ENCODE results near the gene TGFBI.

TGFBI gene

GRCh38 chr5:136054142-136055019, 25.6 kb downstream of the TGFBI start:
- Histone ChIP-seq H2BK5ac (ENCODE audit: low read depth, low read length, poor library complexity) (no peak overlapping the region), H4K8ac (ENCODE audit: low read depth, low read length) (no peak overlapping the region), H3K4ac (ENCODE audit: low read depth, low read length) (no peak overlapping the region), H3K4me1 (ENCODE audit: control insufficient read depth in 1 of 2, insufficient read depth in 2 of 2, low read length in 2 of 2) (peaks cover 30 to 50% of the 10 kb centered on the region in 2 experiments), H3K9ac (ENCODE audit: low read length) (no peak overlapping the region), H3K9me3 (ENCODE audit: insufficient read depth, low read depth, low read length) (peaks cover 2% of the 10 kb centered on the region), H2AK5ac (ENCODE audit: low read length) (no peak overlapping the region), H3K18ac (ENCODE audit: low read length) (no peak overlapping the region), H2BK12ac (ENCODE audit: low read length) (no peak overlapping the region), H3K23ac (ENCODE audit: low read length) (no peak overlapping the region), H3K4me3 (ENCODE audit: low read depth, low read length) (no peak overlapping the region), H4K91ac (ENCODE audit: low read depth, low read length) (peak overlapping the region; percentile 41), H3K27ac (ENCODE audit: low read depth, low read length) (peak overlapping the region; percentile 63), H3K79me1 (ENCODE audit: low read length) (peaks cover 11% of the 10 kb centered on the region), H3K27me3 (ENCODE audit: insufficient read depth, low read length) (no peaks in the 10 kb centered on the region), H4K12ac (ENCODE audit: low read depth, low read length) (no peak overlapping the region), H2AFZ (ENCODE audit: insufficient read depth, low read length, poor library complexity) (no peak overlapping the region), H3K36me3 (ENCODE audit: control insufficient read depth in 1 of 2, insufficient read depth in 2 of 2, low read length in 2 of 2) (peaks cover 73 to 88% of the 10 kb centered on the region in 2 experiments), H3K14ac (ENCODE audit: low read length) (peak overlapping the region; percentile 68), H3K4me2 (ENCODE audit: low read length) (no peak overlapping the region), H3K79me2 (ENCODE audit: control insufficient read depth, insufficient read depth, low read length, poor library complexity) (peaks cover 2% of the 10 kb centered on the region), H2BK120ac (ENCODE audit: insufficient read depth, low read length, poor library complexity) (no peak overlapping the region)
- no CpG with 5 or more reads among the region's 7 CpGs for WGBS (ENCODE audit: extremely low coverage, insufficient coverage, insufficient read length)
- no peak for DNase-seq

GRCh38 chr5:136055612-136056309, 27.0 kb downstream of the TGFBI start:
- Histone ChIP-seq H2BK120ac (ENCODE audit: insufficient read depth, low read length, poor library complexity) (no peak overlapping the region), H3K79me2 (ENCODE audit: control insufficient read depth, insufficient read depth, low read length, poor library complexity) (peaks cover 2% of the 10 kb centered on the region), H3K79me1 (ENCODE audit: low read length) (peaks cover 11% of the 10 kb centered on the region), H4K8ac (ENCODE audit: low read depth, low read length) (peak overlapping the region; percentile 33), H3K27ac (ENCODE audit: low read depth, low read length) (peak overlapping the region; percentile 48), H3K27me3 (ENCODE audit: insufficient read depth, low read length) (no peaks in the 10 kb centered on the region), H3K18ac (ENCODE audit: low read length) (peak overlapping the region; percentile 19), H3K4me2 (ENCODE audit: low read length) (no peak overlapping the region), H3K23ac (ENCODE audit: low read length) (no peak overlapping the region), H3K9me3 (ENCODE audit: insufficient read depth, low read depth, low read length) (peaks cover 2% of the 10 kb centered on the region), H2AFZ (ENCODE audit: insufficient read depth, low read length, poor library complexity) (no peak overlapping the region), H4K91ac (ENCODE audit: low read depth, low read length) (peak overlapping the region; percentile 19), H2AK5ac (ENCODE audit: low read length) (no peak overlapping the region), H3K36me3 (ENCODE audit: control insufficient read depth in 1 of 2, insufficient read depth in 2 of 2, low read length in 2 of 2) (peaks cover 71 to 85% of the 10 kb centered on the region in 2 experiments), H2BK5ac (ENCODE audit: low read depth, low read length, poor library complexity) (no peak overlapping the region), H3K14ac (ENCODE audit: low read length) (no peak overlapping the region), H3K4ac (ENCODE audit: low read depth, low read length) (no peak overlapping the region), H3K4me3 (ENCODE audit: low read depth, low read length) (no peak overlapping the region), H3K4me1 (ENCODE audit: control insufficient read depth in 1 of 2, insufficient read depth in 2 of 2, low read length in 2 of 2) (peaks cover 30 to 50% of the 10 kb centered on the region in 2 experiments), H4K12ac (ENCODE audit: low read depth, low read length) (no peak overlapping the region), H2BK12ac (ENCODE audit: low read length) (no peak overlapping the region), H3K9ac (ENCODE audit: low read length) (no peak overlapping the region)
- no CpG with 5 or more reads among the region's 14 CpGs for WGBS (ENCODE audit: extremely low coverage, insufficient coverage, insufficient read length)
- no peak for DNase-seq

GRCh38 chr5:136056336-136056735, 27.5 kb downstream of the TGFBI start:
- H3K27ac ChIP-seq (ENCODE audit: low read depth, low read length): peak overlapping the region; percentile 89
- H2BK120ac ChIP-seq (ENCODE audit: insufficient read depth, low read length, poor library complexity): no peak overlapping the region
- H3K4me1 ChIP-seq (ENCODE audit: control insufficient read depth in 1 of 2, insufficient read depth in 2 of 2, low read length in 2 of 2): peaks cover 30 to 50% of the 10 kb centered on the region in 2 experiments
- no peak overlapping the region for H3K9ac ChIP-seq (ENCODE audit: low read length)
- no peak overlapping the region for H3K14ac ChIP-seq (ENCODE audit: low read length)
- DNase-seq: peak; percentile 71 to 77
- no peaks in the 10 kb centered on the region for H3K27me3 ChIP-seq (ENCODE audit: insufficient read depth, low read length)
- H2AFZ ChIP-seq (ENCODE audit: insufficient read depth, low read length, poor library complexity): no peak overlapping the region
- no peak overlapping the region for H3K4me2 ChIP-seq (ENCODE audit: low read length)
- H3K9me3 ChIP-seq (ENCODE audit: insufficient read depth, low read depth, low read length): peaks cover 2% of the 10 kb centered on the region
- no peak overlapping the region for H2BK5ac ChIP-seq (ENCODE audit: low read depth, low read length, poor library complexity)
- WGBS (ENCODE audit: extremely low coverage, insufficient coverage, insufficient read length): no CpG with 5 or more reads among the region's 5 CpGs
- H3K79me1 ChIP-seq (ENCODE audit: low read length): peaks cover 11% of the 10 kb centered on the region
- H4K91ac ChIP-seq (ENCODE audit: low read depth, low read length): peak overlapping the region; percentile 52
- H4K12ac ChIP-seq (ENCODE audit: low read depth, low read length): no peak overlapping the region
- peak overlapping the region; percentile 30 for H4K8ac ChIP-seq (ENCODE audit: low read depth, low read length)
- H3K4me3 ChIP-seq (ENCODE audit: low read depth, low read length): no peak overlapping the region
- no peak overlapping the region for H3K4ac ChIP-seq (ENCODE audit: low read depth, low read length)
- H3K79me2 ChIP-seq (ENCODE audit: control insufficient read depth, insufficient read depth, low read length, poor library complexity): peaks cover 2% of the 10 kb centered on the region
- H2BK12ac ChIP-seq (ENCODE audit: low read length): no peak overlapping the region
- peak overlapping the region; percentile 20 for H3K18ac ChIP-seq (ENCODE audit: low read length)
- peaks cover 75 to 88% of the 10 kb centered on the region in 2 experiments for H3K36me3 ChIP-seq (ENCODE audit: control insufficient read depth in 1 of 2, insufficient read depth in 2 of 2, low read length in 2 of 2)
- H2AK5ac ChIP-seq (ENCODE audit: low read length): no peak overlapping the region
- no peak overlapping the region for H3K23ac ChIP-seq (ENCODE audit: low read length)

GRCh38 chr5:136056771-136057335, 28.1 kb downstream of the TGFBI start:
- no peak overlapping the region for H2AFZ ChIP-seq (ENCODE audit: insufficient read depth, low read length, poor library complexity)
- no peak overlapping the region for H3K4me2 ChIP-seq (ENCODE audit: low read length)
- H3K23ac ChIP-seq (ENCODE audit: low read length): no peak overlapping the region
- H2BK5ac ChIP-seq (ENCODE audit: low read depth, low read length, poor library complexity): peak overlapping the region; percentile 17
- H3K18ac ChIP-seq (ENCODE audit: low read length): peak overlapping the region; percentile 20
- peak overlapping the region; percentile 52 for H4K91ac ChIP-seq (ENCODE audit: low read depth, low read length)
- peaks cover 11% of the 10 kb centered on the region for H3K79me1 ChIP-seq (ENCODE audit: low read length)
- H3K27ac ChIP-seq (ENCODE audit: low read depth, low read length): peak overlapping the region; percentile 89
- no CpG with 5 or more reads among the region's 8 CpGs for WGBS (ENCODE audit: extremely low coverage, insufficient coverage, insufficient read length)
- no peaks in the 10 kb centered on the region for H3K9me3 ChIP-seq (ENCODE audit: insufficient read depth, low read depth, low read length)
- no peak for DNase-seq
- peaks cover 2% of the 10 kb centered on the region for H3K79me2 ChIP-seq (ENCODE audit: control insufficient read depth, insufficient read depth, low read length, poor library complexity)
- H2BK120ac ChIP-seq (ENCODE audit: insufficient read depth, low read length, poor library complexity): peak overlapping the region; percentile 18
- H3K4me1 ChIP-seq (ENCODE audit: control insufficient read depth in 1 of 2, insufficient read depth in 2 of 2, low read length in 2 of 2): peaks cover 30 to 45% of the 10 kb centered on the region in 2 experiments
- H3K4ac ChIP-seq (ENCODE audit: low read depth, low read length): no peak overlapping the region
- H3K4me3 ChIP-seq (ENCODE audit: low read depth, low read length): no peak overlapping the region
- peak overlapping the region; percentile 63 for H2BK12ac ChIP-seq (ENCODE audit: low read length)
- peaks cover 75 to 88% of the 10 kb centered on the region in 2 experiments for H3K36me3 ChIP-seq (ENCODE audit: control insufficient read depth in 1 of 2, insufficient read depth in 2 of 2, low read length in 2 of 2)
- H2AK5ac ChIP-seq (ENCODE audit: low read length): peak overlapping the region; percentile 21
- no peak overlapping the region for H3K9ac ChIP-seq (ENCODE audit: low read length)
- H4K12ac ChIP-seq (ENCODE audit: low read depth, low read length): no peak overlapping the region
- no peaks in the 10 kb centered on the region for H3K27me3 ChIP-seq (ENCODE audit: insufficient read depth, low read length)
- H4K8ac ChIP-seq (ENCODE audit: low read depth, low read length): peak overlapping the region; percentile 44
- no peak overlapping the region for H3K14ac ChIP-seq (ENCODE audit: low read length)
